GM23338 (cell line): ENCODE measurements around the gene EGR1. TPM values are rescaled to one million over a fixed set of nuclear protein-coding genes. Genes with fewer than 3 reads are reported as not detected.

Experiments
- ATAC-seq: fragments of 200-7000 bp; cut with Tn5 transposase; 3 replicates; pipeline ENCODE4 v1.9.1; 2020
- DNase-seq: peaks from one replicate; pipeline ENCODE4 v3.0.0-alpha.2; 2015; ENCODE audit warnings: low spot score
- H2AFZ ChIP-seq: fragments of 200-600 bp; sonication (generic); 2 replicates; pipeline ENCODE4 v1.8.0; 2016; ENCODE audit warnings: antibody characterized with exemption, mild to moderate bottlenecking, moderate library complexity
- H3F3A ChIP-seq: fragments of 200-600 bp; sonication (generic); replicated peaks from 2 replicates; pipeline ENCODE4 v1.8.0; 2017; ENCODE audit warnings: antibody characterized with exemption, mixed run types, low read depth
- H3K27ac ChIP-seq: fragments of 200-600 bp; sonication (generic); 2 replicates; pipeline ENCODE4 v1.6.1; 2016; ENCODE audit warnings: low read depth
- H3K27me3 ChIP-seq: fragments of 200-600 bp; sonication (generic); 2 replicates; pipeline ENCODE4 v1.8.0; 2016; ENCODE audit warnings: mild to moderate bottlenecking, mixed run types, moderate library complexity; ENCODE audit not compliant: insufficient read depth
- H3K36me3 ChIP-seq: fragments of 200-600 bp; sonication (generic); 2 replicates; pipeline ENCODE4 v1.8.0; 2016; ENCODE audit warnings: mild to moderate bottlenecking; ENCODE audit not compliant: insufficient read depth
- H3K4me1 ChIP-seq: fragments of 200-600 bp; sonication (generic); 2 replicates; pipeline ENCODE4 v1.8.0; 2016; ENCODE audit warnings: mild to moderate bottlenecking, moderate library complexity; ENCODE audit not compliant: insufficient read depth
- H3K4me2 ChIP-seq: fragments of 200-600 bp; sonication (generic); 2 replicates; pipeline ENCODE4 v1.7.1; 2017; ENCODE audit warnings: mixed run types
- H3K4me3 ChIP-seq: fragments of 200-600 bp; sonication (generic); 2 replicates; pipeline ENCODE4 v1.6.1; 2016; ENCODE audit warnings: mixed run types
- H3K79me2 ChIP-seq: fragments of 200-600 bp; sonication (generic); replicated peaks from 2 replicates; pipeline ENCODE4 v1.8.0; 2017; ENCODE audit warnings: mild to moderate bottlenecking; ENCODE audit not compliant: insufficient read depth
- H3K9me2 ChIP-seq: fragments of 200-600 bp; sonication (generic); 2 replicates; pipeline ENCODE4 v1.8.0; 2017; ENCODE audit not compliant: insufficient read depth
- H4K20me1 ChIP-seq: fragments of 200-600 bp; sonication (generic); replicated peaks from 2 replicates; pipeline ENCODE4 v1.8.0; 2017; ENCODE audit warnings: mild to moderate bottlenecking; ENCODE audit not compliant: insufficient read depth
- H3K27ac Mint-ChIP-seq: 2 replicates; pipeline ENCODE4 v1.8.0; 2020; ENCODE audit warnings: inconsistent platforms, mild to moderate bottlenecking, moderate library complexity, mixed read lengths
- H3K27me3 Mint-ChIP-seq: 3 replicates; pipeline ENCODE4 v1.8.0; 2022; ENCODE audit warnings: low read depth, mild to moderate bottlenecking, moderate library complexity, mixed read lengths, inconsistent platforms; ENCODE audit not compliant: insufficient read depth, poor library complexity
- H3K36me3 Mint-ChIP-seq: 3 replicates; pipeline ENCODE4 v1.8.0; 2021; ENCODE audit warnings: low read depth, mild to moderate bottlenecking, inconsistent platforms, moderate library complexity, mixed read lengths
- H3K4me1 Mint-ChIP-seq: 3 replicates; pipeline ENCODE4 v1.8.0; 2020; ENCODE audit warnings: mild to moderate bottlenecking, inconsistent platforms, mixed read lengths
- H3K4me3 Mint-ChIP-seq: 3 replicates; pipeline ENCODE4 v1.8.0; 2021; ENCODE audit warnings: moderate library complexity, mild to moderate bottlenecking, inconsistent platforms, mixed read lengths
- H3K9me3 Mint-ChIP-seq: 3 replicates; pipeline ENCODE4 v1.8.0; 2020; ENCODE audit warnings: moderate library complexity, mild to moderate bottlenecking, inconsistent platforms, mixed read lengths
- CREB1 ChIP-seq: fragments of 250-450 bp; sonication (Bioruptor Pico); IDR thresholded peaks from 2 replicates; pipeline ENCODE4 v1.5.0; 2020; ENCODE audit warnings: low read depth, mild to moderate bottlenecking, moderate library complexity
- EZH2 ChIP-seq: fragments of 200-600 bp; sonication (generic); IDR thresholded peaks from one replicate; pipeline ENCODE4 v1.8.0; 2017; ENCODE audit warnings: antibody characterized with exemption, mild to moderate bottlenecking, low read depth; ENCODE audit not compliant: unreplicated experiment
- EZH2phosphoT487 ChIP-seq: fragments of 200-600 bp; sonication (generic); IDR thresholded peaks from one replicate; pipeline ENCODE4 v1.8.1; 2018; ENCODE audit warnings: antibody characterized with exemption; ENCODE audit not compliant: unreplicated experiment
- JUNB ChIP-seq: IDR thresholded peaks from one replicate; pipeline ENCODE4 v1.6.1; 2016; ENCODE audit warnings: antibody characterized with exemption; ENCODE audit not compliant: unreplicated experiment
- NANOG ChIP-seq: IDR thresholded peaks from 2 replicates; pipeline ENCODE4 v1.6.1; 2016; ENCODE audit warnings: antibody characterized with exemption, borderline replicate concordance
- POLR2AphosphoS5 ChIP-seq: IDR thresholded peaks from 2 replicates; pipeline ENCODE4 v1.6.1; 2016; ENCODE audit warnings: antibody characterized with exemption, low read depth
- STAT1 ChIP-seq: IDR thresholded peaks from one replicate; pipeline ENCODE4 v1.6.1; 2016; ENCODE audit warnings: antibody characterized with exemption; ENCODE audit not compliant: unreplicated experiment
- ZNF114 ChIP-seq: fragments of 250-450 bp; sonication (Bioruptor Pico); IDR thresholded peaks from 2 replicates; pipeline ENCODE4 v1.5.0; 2020; ENCODE audit warnings: mild to moderate bottlenecking, moderate library complexity
- ZNF331 ChIP-seq: fragments of 250-450 bp; sonication (Bioruptor Pico); IDR thresholded peaks from 2 replicates; pipeline ENCODE4 v1.5.0; 2020; ENCODE audit warnings: low read depth, mild to moderate bottlenecking, moderate library complexity
- polyA plus RNA-seq: library from polyadenylated mRNA; unstranded; fragments of >200 nt; fragmentation: Nextera tagmentation; extraction: Ambion mirVana; gene quantifications from 2 replicates; pipeline ENCODE4 v1.2.1, GENCODE V29; 2016
- total RNA-seq: library from RNA; depleted of rRNA; stranded (reverse); fragments of >200 nt; shearing (Covaris generic); gene quantifications from 2 replicates; pipeline ENCODE4 v1.2.3, GENCODE V29; 2014
- TF ChIP-seq, protein P1 (sequence below): fragments of 250-450 bp; sonication (Bioruptor Pico); IDR thresholded peaks from 2 replicates; pipeline ENCODE4 v1.5.0; 2020; ENCODE audit warnings: mild to moderate bottlenecking, moderate library complexity
- TF ChIP-seq, protein P2 (sequence below), 2 experiments: fragments of 200-600 bp in 1 of 2; sonication (generic) in 1 of 2; conservative IDR thresholded peaks; 2 replicates each; pipeline versions ENCODE4 v1.5.1 to v1.6.1; 2016 to 2017; ENCODE audit warnings: antibody characterized with exemption in 2 of 2, low read depth in 2 of 2, mild to moderate bottlenecking in 2 of 2, moderate library complexity in 1 of 2
- TF ChIP-seq, protein P3 (sequence below): IDR thresholded peaks from one replicate; pipeline ENCODE4 v1.6.1; 2018; ENCODE audit warnings: antibody characterized with exemption; ENCODE audit not compliant: unreplicated experiment
- TF ChIP-seq, protein P4 (sequence below): IDR thresholded peaks from 2 replicates; pipeline ENCODE4 v1.6.1; 2016; ENCODE audit warnings: antibody characterized with exemption

Gene EGR1
- total and polyA plus RNA-seq, 2 experiments from 2014 or later = 13.5 to 60.3 TPM

DNA sequence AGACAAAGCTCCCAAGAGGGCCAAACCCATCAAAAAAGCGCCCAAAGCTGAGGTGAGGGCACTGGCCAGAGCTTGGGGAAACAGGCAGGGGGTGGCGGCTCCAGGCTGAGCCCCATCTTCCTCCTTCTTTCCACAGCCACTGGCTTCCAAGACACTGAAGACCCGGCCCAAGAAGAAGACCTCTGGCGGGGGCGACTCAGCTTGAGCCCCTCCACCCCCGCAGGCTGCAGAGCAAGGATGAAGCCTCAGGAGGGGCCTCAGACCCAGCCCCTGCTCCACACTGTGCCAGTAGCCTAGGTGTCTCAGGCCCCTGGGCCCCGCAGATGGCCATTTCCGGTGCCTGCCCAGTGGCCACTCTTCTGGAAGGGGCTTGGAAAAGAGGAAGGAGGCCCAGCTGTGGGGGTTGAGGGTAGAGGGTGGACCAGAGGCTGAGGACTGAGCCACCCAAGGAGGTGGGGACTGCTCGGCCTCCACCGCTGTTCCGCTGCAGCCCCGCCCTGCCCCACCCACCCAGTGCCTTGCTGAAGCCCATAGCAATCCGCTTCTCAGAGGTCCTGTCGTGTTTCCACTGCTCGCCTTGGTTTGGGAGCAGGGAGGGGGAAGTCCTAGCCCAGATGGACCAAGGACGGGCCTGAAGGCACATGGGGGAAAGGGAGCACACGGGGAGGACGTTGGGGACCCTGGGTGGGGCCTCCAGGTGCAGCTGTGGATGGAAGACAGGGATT is 19.6 kb upstream of the EGR1 start:
- H3K4me3 Mint-ChIP-seq = no peak overlapping the region

More for the DNA sequence above, 19.6 kb upstream of the EGR1 start:
- H3K9me2 ChIP-seq = no peaks in the 10 kb centered on the region
- no peak for TF ChIP-seq CREB1 (CRISPR knock-in tag)
- no peak for TF ChIP-seq ZNF331 (CRISPR knock-in tag)
- TF ChIP-seq, protein P1, sequence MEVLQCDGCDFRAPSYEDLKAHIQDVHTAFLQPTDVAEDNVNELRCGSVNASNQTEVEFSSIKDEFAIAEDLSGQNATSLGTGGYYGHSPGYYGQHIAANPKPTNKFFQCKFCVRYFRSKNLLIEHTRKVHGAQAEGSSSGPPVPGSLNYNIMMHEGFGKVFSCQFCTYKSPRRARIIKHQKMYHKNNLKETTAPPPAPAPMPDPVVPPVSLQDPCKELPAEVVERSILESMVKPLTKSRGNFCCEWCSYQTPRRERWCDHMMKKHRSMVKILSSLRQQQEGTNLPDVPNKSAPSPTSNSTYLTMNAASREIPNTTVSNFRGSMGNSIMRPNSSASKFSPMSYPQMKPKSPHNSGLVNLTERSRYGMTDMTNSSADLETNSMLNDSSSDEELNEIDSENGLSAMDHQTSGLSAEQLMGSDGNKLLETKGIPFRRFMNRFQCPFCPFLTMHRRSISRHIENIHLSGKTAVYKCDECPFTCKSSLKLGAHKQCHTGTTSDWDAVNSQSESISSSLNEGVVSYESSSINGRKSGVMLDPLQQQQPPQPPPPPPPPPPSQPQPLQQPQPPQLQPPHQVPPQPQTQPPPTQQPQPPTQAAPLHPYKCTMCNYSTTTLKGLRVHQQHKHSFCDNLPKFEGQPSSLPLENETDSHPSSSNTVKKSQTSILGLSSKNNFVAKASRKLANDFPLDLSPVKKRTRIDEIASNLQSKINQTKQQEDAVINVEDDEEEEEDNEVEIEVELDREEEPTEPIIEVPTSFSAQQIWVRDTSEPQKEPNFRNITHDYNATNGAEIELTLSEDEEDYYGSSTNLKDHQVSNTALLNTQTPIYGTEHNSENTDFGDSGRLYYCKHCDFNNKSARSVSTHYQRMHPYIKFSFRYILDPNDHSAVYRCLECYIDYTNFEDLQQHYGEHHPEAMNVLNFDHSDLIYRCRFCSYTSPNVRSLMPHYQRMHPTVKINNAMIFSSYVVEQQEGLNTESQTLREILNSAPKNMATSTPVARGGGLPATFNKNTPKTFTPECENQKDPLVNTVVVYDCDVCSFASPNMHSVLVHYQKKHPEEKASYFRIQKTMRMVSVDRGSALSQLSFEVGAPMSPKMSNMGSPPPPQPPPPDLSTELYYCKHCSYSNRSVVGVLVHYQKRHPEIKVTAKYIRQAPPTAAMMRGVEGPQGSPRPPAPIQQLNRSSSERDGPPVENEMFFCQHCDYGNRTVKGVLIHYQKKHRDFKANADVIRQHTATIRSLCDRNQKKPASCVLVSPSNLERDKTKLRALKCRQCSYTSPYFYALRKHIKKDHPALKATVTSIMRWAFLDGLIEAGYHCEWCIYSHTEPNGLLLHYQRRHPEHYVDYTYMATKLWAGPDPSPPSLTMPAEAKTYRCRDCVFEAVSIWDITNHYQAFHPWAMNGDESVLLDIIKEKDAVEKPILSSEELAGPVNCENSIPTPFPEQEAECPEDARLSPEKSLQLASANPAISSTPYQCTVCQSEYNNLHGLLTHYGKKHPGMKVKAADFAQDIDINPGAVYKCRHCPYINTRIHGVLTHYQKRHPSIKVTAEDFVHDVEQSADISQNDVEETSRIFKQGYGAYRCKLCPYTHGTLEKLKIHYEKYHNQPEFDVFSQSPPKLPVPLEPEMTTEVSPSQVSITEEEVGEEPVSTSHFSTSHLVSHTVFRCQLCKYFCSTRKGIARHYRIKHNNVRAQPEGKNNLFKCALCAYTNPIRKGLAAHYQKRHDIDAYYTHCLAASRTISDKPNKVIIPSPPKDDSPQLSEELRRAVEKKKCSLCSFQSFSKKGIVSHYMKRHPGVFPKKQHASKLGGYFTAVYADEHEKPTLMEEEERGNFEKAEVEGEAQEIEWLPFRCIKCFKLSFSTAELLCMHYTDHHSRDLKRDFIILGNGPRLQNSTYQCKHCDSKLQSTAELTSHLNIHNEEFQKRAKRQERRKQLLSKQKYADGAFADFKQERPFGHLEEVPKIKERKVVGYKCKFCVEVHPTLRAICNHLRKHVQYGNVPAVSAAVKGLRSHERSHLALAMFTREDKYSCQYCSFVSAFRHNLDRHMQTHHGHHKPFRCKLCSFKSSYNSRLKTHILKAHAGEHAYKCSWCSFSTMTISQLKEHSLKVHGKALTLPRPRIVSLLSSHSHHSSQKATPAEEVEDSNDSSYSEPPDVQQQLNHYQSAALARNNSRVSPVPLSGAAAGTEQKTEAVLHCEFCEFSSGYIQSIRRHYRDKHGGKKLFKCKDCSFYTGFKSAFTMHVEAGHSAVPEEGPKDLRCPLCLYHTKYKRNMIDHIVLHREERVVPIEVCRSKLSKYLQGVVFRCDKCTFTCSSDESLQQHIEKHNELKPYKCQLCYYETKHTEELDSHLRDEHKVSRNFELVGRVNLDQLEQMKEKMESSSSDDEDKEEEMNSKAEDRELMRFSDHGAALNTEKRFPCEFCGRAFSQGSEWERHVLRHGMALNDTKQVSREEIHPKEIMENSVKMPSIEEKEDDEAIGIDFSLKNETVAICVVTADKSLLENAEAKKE (CRISPR knock-in tag) = no peak
- TF ChIP-seq, protein P2, sequence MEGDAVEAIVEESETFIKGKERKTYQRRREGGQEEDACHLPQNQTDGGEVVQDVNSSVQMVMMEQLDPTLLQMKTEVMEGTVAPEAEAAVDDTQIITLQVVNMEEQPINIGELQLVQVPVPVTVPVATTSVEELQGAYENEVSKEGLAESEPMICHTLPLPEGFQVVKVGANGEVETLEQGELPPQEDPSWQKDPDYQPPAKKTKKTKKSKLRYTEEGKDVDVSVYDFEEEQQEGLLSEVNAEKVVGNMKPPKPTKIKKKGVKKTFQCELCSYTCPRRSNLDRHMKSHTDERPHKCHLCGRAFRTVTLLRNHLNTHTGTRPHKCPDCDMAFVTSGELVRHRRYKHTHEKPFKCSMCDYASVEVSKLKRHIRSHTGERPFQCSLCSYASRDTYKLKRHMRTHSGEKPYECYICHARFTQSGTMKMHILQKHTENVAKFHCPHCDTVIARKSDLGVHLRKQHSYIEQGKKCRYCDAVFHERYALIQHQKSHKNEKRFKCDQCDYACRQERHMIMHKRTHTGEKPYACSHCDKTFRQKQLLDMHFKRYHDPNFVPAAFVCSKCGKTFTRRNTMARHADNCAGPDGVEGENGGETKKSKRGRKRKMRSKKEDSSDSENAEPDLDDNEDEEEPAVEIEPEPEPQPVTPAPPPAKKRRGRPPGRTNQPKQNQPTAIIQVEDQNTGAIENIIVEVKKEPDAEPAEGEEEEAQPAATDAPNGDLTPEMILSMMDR (conservative IDR thresholded peaks at IDR 0.05; ENCODE audit: low read depth in 2 of 2) = no peak
- TF ChIP-seq EZH2phosphoT487 = no peak
- no peak for TF ChIP-seq JUNB
- TF ChIP-seq, protein P3, sequence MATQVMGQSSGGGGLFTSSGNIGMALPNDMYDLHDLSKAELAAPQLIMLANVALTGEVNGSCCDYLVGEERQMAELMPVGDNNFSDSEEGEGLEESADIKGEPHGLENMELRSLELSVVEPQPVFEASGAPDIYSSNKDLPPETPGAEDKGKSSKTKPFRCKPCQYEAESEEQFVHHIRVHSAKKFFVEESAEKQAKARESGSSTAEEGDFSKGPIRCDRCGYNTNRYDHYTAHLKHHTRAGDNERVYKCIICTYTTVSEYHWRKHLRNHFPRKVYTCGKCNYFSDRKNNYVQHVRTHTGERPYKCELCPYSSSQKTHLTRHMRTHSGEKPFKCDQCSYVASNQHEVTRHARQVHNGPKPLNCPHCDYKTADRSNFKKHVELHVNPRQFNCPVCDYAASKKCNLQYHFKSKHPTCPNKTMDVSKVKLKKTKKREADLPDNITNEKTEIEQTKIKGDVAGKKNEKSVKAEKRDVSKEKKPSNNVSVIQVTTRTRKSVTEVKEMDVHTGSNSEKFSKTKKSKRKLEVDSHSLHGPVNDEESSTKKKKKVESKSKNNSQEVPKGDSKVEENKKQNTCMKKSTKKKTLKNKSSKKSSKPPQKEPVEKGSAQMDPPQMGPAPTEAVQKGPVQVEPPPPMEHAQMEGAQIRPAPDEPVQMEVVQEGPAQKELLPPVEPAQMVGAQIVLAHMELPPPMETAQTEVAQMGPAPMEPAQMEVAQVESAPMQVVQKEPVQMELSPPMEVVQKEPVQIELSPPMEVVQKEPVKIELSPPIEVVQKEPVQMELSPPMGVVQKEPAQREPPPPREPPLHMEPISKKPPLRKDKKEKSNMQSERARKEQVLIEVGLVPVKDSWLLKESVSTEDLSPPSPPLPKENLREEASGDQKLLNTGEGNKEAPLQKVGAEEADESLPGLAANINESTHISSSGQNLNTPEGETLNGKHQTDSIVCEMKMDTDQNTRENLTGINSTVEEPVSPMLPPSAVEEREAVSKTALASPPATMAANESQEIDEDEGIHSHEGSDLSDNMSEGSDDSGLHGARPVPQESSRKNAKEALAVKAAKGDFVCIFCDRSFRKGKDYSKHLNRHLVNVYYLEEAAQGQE = no peak
- no peak for TF ChIP-seq ZNF114 (CRISPR knock-in tag)
- no peak for TF ChIP-seq EZH2
- no peak for TF ChIP-seq POLR2AphosphoS5
- TF ChIP-seq, protein P4, sequence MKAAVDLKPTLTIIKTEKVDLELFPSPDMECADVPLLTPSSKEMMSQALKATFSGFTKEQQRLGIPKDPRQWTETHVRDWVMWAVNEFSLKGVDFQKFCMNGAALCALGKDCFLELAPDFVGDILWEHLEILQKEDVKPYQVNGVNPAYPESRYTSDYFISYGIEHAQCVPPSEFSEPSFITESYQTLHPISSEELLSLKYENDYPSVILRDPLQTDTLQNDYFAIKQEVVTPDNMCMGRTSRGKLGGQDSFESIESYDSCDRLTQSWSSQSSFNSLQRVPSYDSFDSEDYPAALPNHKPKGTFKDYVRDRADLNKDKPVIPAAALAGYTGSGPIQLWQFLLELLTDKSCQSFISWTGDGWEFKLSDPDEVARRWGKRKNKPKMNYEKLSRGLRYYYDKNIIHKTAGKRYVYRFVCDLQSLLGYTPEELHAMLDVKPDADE = no peak
- TF ChIP-seq NANOG = no peak
- TF ChIP-seq STAT1 = no peak
- H4K20me1 ChIP-seq = no peaks in the 10 kb centered on the region
- peaks cover 7% of the 10 kb centered on the region; the same call in 1 of the 3 replicates for H3K36me3 Mint-ChIP-seq
- no peak overlapping the region for H3K27ac ChIP-seq
- no peaks in the 10 kb centered on the region for H3K27me3 ChIP-seq
- no peaks in the 10 kb centered on the region for H3K9me3 Mint-ChIP-seq
- H3K27me3 Mint-ChIP-seq = peaks cover 21% of the 10 kb centered on the region
- peaks cover 22% of the 10 kb centered on the region for H3K4me1 Mint-ChIP-seq
- ATAC-seq = no peak
- no peaks in the 10 kb centered on the region for H3K4me1 ChIP-seq
- no peak for DNase-seq
- no peaks in the 10 kb centered on the region for H3K79me2 ChIP-seq
- no peak overlapping the region for H2AFZ ChIP-seq
- no peaks in the 10 kb centered on the region for H3F3A ChIP-seq
- no peak overlapping the region for H3K27ac Mint-ChIP-seq
- no peak overlapping the region for H3K4me3 ChIP-seq
- H3K36me3 ChIP-seq = no peaks in the 10 kb centered on the region
- H3K4me2 ChIP-seq = no peak overlapping the region
